Myocyte (in vitro differentiated cells): ENCODE measurements around the gene CEMP1. TPM values are rescaled to one million over a fixed set of nuclear protein-coding genes. Genes with fewer than 3 reads are reported as not detected.

ENCODE experiments used
- DNase-seq: peaks from one replicate; pipeline ENCODE4 v3.0.0-alpha.2; 2012; ENCODE audit warnings: low read depth
- microRNA counts: library from miRNA; unstranded; fragments of <30 nt; microRNA quantifications from one replicate; lab custom pipeline; 2016
- microRNA-seq: library from miRNA; unstranded; fragments of <30 nt; microRNA quantifications from one replicate; pipeline ENCODE4, GENCODE V29; 2016
- total RNA-seq: library from RNA; depleted of rRNA; stranded (reverse); fragments of >200 nt; gene quantifications from 2 replicates; pipeline ENCODE4 v1.2.3, GENCODE V29; 2014

The CEMP1 gene
- total RNA-seq, 1 donor from 2014 or later = 0.32 TPM

- DNase-seq = no peak
Measured at GRCh38 chr16:2487903-2488531, 43.2 kb downstream of the CEMP1 start.

GRCh38 chr16:2487517-2487842 is 43.7 kb downstream of the CEMP1 start:
- DNase-seq = no peak

DNA sequence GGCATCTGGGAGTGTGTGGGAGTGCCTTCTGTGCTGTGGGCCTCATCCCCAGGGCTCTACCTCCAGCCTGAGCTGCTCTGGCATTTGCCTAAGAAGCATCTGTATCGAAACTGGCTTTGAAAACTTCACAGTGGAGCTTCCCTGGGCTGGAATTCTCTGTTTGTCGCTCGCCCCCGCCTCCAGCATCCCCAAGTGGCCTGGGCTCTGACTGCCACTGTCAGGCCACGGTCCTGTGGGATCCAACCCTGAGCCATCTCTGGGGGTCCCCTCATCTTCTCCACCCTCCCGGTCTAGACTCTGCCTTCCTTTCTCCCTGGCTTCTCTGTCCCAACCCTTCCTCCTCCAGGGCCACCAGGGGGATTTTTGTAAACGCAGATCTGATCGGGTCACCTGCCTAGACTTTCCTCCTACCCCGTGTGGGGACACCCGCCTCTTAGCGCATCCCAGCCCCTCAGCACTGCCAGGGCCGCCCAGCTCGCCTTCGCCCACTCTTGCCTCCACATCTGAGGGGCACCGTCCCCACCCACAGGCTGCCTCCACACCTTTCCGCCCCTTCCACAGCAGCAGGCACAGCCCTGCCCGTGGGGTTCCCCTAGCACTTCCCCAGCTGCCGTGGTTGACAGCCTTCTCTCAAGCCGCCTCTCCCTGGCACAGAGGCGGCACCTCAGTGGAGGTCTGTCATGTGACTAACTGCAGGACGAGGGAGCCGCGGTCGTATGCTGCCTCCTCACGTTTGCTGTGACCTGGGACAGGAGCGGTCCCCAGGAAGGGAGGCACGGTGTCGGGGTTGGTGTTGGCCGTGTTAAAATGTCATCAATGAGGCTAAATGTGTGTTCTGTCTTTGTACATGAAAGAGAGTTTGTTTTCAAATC is 44.3 kb downstream of the CEMP1 start:
- DNase-seq = no peak

DNA sequence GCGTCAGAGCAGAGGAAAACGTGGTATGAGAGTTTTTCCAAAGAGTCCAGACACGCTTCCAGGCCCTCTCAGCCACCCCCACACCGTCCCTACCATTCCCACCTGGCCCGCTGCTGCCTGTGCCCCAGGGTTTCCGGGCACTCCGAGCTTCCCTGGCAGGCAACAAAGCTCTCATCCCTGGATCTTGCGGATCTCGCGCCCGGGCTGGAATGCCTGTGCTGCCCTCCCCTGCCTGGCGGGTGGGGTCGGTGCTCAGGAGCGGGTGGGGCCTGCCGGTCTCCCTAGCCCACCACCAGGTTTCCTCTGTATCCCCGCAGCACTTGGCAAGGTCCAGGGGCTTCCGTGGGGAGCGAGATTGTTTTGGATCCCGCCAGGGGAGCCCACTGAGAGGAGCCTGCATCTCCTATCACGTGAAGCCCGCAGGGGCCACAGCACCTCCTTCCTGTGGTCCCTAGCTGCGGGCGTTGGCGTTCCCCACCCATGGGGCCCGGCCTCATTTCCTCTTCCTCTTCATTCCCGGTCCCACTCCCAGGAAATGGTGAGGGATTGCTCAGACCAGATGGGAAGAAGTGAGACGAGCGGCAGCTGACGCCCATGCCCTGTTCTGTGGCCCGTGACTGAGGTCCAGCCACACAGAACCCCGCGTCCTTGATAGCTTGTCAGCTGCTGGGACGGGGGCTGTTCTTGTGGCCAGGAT is 45.2 kb downstream of the CEMP1 start:
- DNase-seq = no peak

GRCh38 chr16:2484898-2485508 is 46.2 kb downstream of the CEMP1 start:
- DNase-seq = no peak

GRCh38 chr16:2483939-2484897 is 47.0 kb downstream of the CEMP1 start:
- DNase-seq = no peak

GRCh38 chr16:2482708-2483534 is 48.3 kb downstream of the CEMP1 start:
- peak; percentile 92 for DNase-seq

DNA sequence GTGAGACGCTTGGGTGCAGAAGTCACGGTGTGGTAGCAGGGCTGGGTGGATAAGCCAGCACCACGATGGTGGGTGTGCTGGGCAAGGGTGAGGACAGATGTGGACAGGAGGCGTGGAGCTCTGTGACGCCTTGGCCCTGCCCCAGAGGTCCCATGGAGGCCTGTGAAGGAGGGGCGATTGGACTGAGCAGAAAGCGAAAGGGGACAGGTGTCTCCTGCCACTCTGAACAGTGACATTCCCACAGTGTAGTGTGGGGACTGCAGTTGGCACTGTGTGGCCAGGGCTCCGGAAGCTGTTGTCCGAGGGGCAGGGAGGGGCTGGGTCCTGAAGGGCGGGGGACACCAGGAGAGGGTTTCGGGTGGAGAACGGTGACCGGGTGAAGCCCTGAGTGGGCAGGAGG is 49.0 kb downstream of the CEMP1 start:
- DNase-seq = peak; percentile 91

DNA sequence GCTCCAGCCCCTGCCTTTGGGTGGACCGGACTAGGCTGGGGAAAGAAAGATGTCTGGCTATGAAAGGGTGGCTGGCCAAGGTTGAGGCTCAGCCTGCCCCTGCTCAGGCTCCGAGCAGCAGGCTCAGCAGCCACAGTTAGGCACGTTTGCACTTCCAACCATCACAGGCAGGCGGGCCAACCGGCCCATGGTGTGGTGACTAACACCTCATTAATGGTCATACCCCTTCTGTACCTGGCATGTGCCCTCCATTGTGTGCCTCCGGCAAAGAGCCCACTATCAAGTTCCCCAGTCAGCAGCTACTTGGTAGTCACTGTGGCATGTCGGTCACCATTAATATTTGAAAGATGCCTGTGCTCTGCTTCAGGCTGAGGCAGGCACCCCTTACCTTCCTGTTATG is 49.5 kb downstream of the CEMP1 start:
- DNase-seq = no peak

GRCh38 chr16:2480948-2481347 is 50.3 kb downstream of the CEMP1 start:
- DNase-seq = no peak

MicroRNA genes within 50 kb of the gene (microRNA counts, 767-probe panel; counts per million panel counts)
- microRNA hsa-miR-3178 (lab: Ali Mortazavi, UCI) = not detected

Small RNAs within 50 kb of the gene (microRNA-seq; reads per million reads assigned to microRNA genes)
- not detected for gene MIR3178

Other genes with a start within 250 kb of the CEMP1 start
- 7.0 and 12.1 TPM in 2 replicates for gene ABCA3, start 190.7 kb downstream of the CEMP1 start, total RNA-seq
- 3.1 and 3.2 TPM in 2 replicates for gene CCNF, start 102.0 kb downstream of the CEMP1 start, total RNA-seq
- 5.7 and 10.4 TPM in 2 replicates for gene TEDC2, start 71.3 kb downstream of the CEMP1 start, total RNA-seq
- gene NTN3, start 60.1 kb downstream of the CEMP1 start, total RNA-seq = 0.10 TPM in 1 of 2 replicates, not detected in the other
- gene TBC1D24, start 56.3 kb downstream of the CEMP1 start, total RNA-seq = 27.6 and 46.3 TPM in 2 replicates
- gene ATP6V0C, start 17.5 kb downstream of the CEMP1 start, total RNA-seq = 50.9 and 59.2 TPM in 2 replicates
- gene AMDHD2, start 11.0 kb downstream of the CEMP1 start, total RNA-seq = 39.7 and 47.1 TPM in 2 replicates
- gene PDPK1, start 6.6 kb upstream of the CEMP1 start, total RNA-seq = 22.4 and 22.6 TPM in 2 replicates
- 39.0 and 40.6 TPM in 2 replicates for gene KCTD5, start 151.1 kb upstream of the CEMP1 start, total RNA-seq
- gene PRSS27, start 188.8 kb upstream of the CEMP1 start, total RNA-seq = 0.26 and 0.62 TPM in 2 replicates
- 93.5 and 93.8 TPM in 2 replicates for gene SRRM2, start 221.2 kb upstream of the CEMP1 start, total RNA-seq
- gene ELOB, start 245.9 kb upstream of the CEMP1 start, total RNA-seq = 235 and 770 TPM in 2 replicates